Measurements from ENCODE around the gene SLC39A9.

The SLC39A9 gene

GRCh38 chr14:69368381-69368780, 30.1 kb upstream of the SLC39A9 start:
- H3K4me3 ChIP-seq (ENCODE audit: low read depth, low read length) = no peak overlapping the region
- no peak for TF ChIP-seq CTCF (IDR thresholded peaks at IDR 0.05; ENCODE audit: control insufficient read depth, extremely low read depth, insufficient read depth)
- DNase-seq (ENCODE audit: low read depth) = no peak

GRCh38 chr14:69370061-69370460, 28.4 kb upstream of the SLC39A9 start:
- TF ChIP-seq CTCF (IDR thresholded peaks at IDR 0.05; ENCODE audit: control insufficient read depth, extremely low read depth, insufficient read depth) = no peak
- no peak for DNase-seq (ENCODE audit: low read depth)
- H3K4me3 ChIP-seq (ENCODE audit: low read depth, low read length) = no peak overlapping the region

GRCh38 chr14:69372146-69372545, 26.3 kb upstream of the SLC39A9 start:
- H3K4me3 ChIP-seq (ENCODE audit: low read depth, low read length) = no peak overlapping the region
- no peak for TF ChIP-seq CTCF (IDR thresholded peaks at IDR 0.05; ENCODE audit: control insufficient read depth, extremely low read depth, insufficient read depth)
- no peak for DNase-seq (ENCODE audit: low read depth)

- no peak for DNase-seq (ENCODE audit: low read depth)
- TF ChIP-seq CTCF (IDR thresholded peaks at IDR 0.05; ENCODE audit: control insufficient read depth, extremely low read depth, insufficient read depth) = no peak
Measured at GRCh38 chr14:69373104-69373503, 25.4 kb upstream of the SLC39A9 start.

GRCh38 chr14:69374235-69374634, 24.3 kb upstream of the SLC39A9 start:
- DNase-seq (ENCODE audit: low read depth) = no peak
- no peak overlapping the region for H3K4me3 ChIP-seq (ENCODE audit: low read depth, low read length)
- TF ChIP-seq CTCF (IDR thresholded peaks at IDR 0.05; ENCODE audit: control insufficient read depth, extremely low read depth, insufficient read depth) = no peak

More at GRCh38 chr14:69373104-69373503, 25.4 kb upstream of the SLC39A9 start:
- no peak overlapping the region for H3K4me3 ChIP-seq (ENCODE audit: low read depth, low read length)

- TF ChIP-seq CTCF (IDR thresholded peaks at IDR 0.05; ENCODE audit: control insufficient read depth, extremely low read depth, insufficient read depth) = no peak
Measured at GRCh38 chr14:69375182-69375581, 23.3 kb upstream of the SLC39A9 start.

GRCh38 chr14:69375722-69376121, 22.8 kb upstream of the SLC39A9 start:
- H3K4me3 ChIP-seq (ENCODE audit: low read depth, low read length) = no peak overlapping the region
- TF ChIP-seq CTCF (IDR thresholded peaks at IDR 0.05; ENCODE audit: control insufficient read depth, extremely low read depth, insufficient read depth) = no peak
- DNase-seq (ENCODE audit: low read depth) = no peak

More at GRCh38 chr14:69375182-69375581, 23.3 kb upstream of the SLC39A9 start:
- no peak overlapping the region for H3K4me3 ChIP-seq (ENCODE audit: low read depth, low read length)
- DNase-seq (ENCODE audit: low read depth) = no peak

Measured in LNCaP clone FGC (cell line).